Right cardiac atrium (tissue), 5 donors: ENCODE measurements around the gene CEACAM16. TPM values are rescaled to one million over a fixed set of nuclear protein-coding genes. Genes with fewer than 3 reads are reported as not detected.
A peak's percentile ranks its signal among the peaks of the same experiment; 100 is the strongest.
"Not testable (repeated sequence)": the region's sequence is repeated elsewhere in the genome, so short reads cannot be mapped to it uniquely, and the experiment has no call there.

Source experiments
- ATAC-seq, 2 donors: fragments of 200-7000 bp; cut with Tn5 transposase; one replicate each; pipeline versions ENCODE4 v1.8.0 to v1.9.1; 2020; ENCODE audit warnings: moderate library complexity in 2 of 2, mild to moderate bottlenecking in 1 of 2
- DNase-seq, 3 donors: peaks; one replicate each; pipeline ENCODE4 v3.0.0-alpha.2; 2020
- H3K27ac ChIP-seq: one replicate; pipeline ENCODE4 v1.5.1; 2013; ENCODE audit warnings: mild to moderate bottlenecking, low read length, control low read depth, moderate library complexity
- H3K27me3 ChIP-seq: one replicate; pipeline ENCODE4 v1.6.1; 2013; ENCODE audit not compliant: control insufficient read depth, insufficient read depth
- H3K4me1 ChIP-seq: one replicate; pipeline ENCODE4 v1.6.1; 2013; ENCODE audit warnings: low read length; ENCODE audit not compliant: control insufficient read depth, insufficient read depth
- H3K4me3 ChIP-seq: one replicate; pipeline ENCODE4 v1.5.1; 2013; ENCODE audit warnings: low read length, control low read depth
- H3K9me3 ChIP-seq: one replicate; pipeline ENCODE4 v1.6.1; 2013; ENCODE audit warnings: low read length; ENCODE audit not compliant: control insufficient read depth
- WGBS: extraction: QIAGEN DNeasy Blood & Tissue Kit; methylation state at CpG from one replicate; pipeline ENCODE4 v1.1.7; 2013; 5-methylcytosine and 5-hydroxymethylcytosine counted together
- intact Hi-C, 4 donors: fragments of 100-400 bp; cut with DNase I; formaldehyde crosslinking; loops; one replicate each; pipeline versions ENCODE4 v1.11.0 to v1.14.0; 2022 to 2023
- polyA plus RNA-seq: library from polyadenylated mRNA; stranded (reverse); fragments of 200-250 nt; gene quantifications from one replicate; pipeline ENCODE4 v1.2.3, GENCODE V29; 2013
- total RNA-seq, 4 donors: library from RNA; stranded (reverse); fragmentation: NEBNext Ultra II Directional; extraction: Animal tissue kit (Norgen Biotek cat#: 25700); gene quantifications; one replicate each; pipeline ENCODE4 v1.2.1, GENCODE V29; 2021
- donor health status: healthy with polysubstance abuse.
- donor health status: DM: no; HTN: yes; CAD: no.
- donor health status: DM: no; HTN: no; CAD: no.
- donor health status: DM: no; HTN: yes; CAD: no; lungs with severe emphysema.
- donor health status: DM: yes; HTN: yes; CAD: no.

CEACAM16 gene
- total and polyA plus RNA-seq, 5 donors, result not detected

DNA sequence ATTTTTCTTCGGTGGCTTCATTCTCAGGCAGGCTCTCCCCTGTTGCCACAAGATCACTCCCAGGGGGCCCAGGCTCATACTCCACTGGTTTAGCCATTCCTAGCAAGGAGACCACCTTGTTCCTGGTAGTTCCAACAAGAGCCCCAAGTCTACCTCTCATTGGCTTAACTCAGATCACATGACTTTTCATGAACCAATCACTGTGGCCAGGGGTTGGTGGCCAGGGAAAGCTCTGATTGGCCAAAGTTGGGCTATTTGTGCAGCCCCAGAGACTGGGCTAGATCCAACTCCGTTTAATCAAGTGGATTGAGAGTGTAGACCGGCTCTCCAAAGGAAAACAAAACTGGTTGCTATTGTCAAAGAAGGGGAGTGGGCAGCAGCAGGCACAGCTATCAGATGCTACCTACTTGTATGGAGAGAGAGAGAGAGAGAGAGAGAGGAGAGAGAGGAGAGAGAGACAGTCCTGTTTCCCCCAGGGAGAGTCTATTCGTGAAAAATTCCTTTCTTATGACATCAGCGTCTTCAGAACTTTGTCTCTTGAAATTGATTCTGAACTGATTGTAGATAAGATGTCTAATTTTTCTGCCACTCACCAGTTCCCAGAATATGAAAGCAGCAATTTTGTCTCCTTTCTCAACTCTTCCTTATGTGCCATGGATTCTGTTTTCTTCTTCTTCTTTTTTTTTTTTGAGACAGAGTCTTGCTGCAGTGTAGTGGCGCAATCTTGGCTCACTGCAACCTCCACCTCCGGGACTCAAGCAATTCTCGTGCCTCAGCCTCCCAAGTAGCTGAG, 21.7 kb upstream of the CEACAM16 start:
- no peaks in the 10 kb centered on the region for H3K4me1 ChIP-seq
- H3K9me3 ChIP-seq, result no peaks in the 10 kb centered on the region
- intact Hi-C loops, result no loop called here
- no peaks in the 10 kb centered on the region for H3K27me3 ChIP-seq
- H3K27ac ChIP-seq, result no peak overlapping the region
- ATAC-seq, result no peak
- 50% methylated on average over 8 of the region's 8 CpGs for WGBS
- no peak overlapping the region for H3K4me3 ChIP-seq
- no peak for DNase-seq

DNA sequence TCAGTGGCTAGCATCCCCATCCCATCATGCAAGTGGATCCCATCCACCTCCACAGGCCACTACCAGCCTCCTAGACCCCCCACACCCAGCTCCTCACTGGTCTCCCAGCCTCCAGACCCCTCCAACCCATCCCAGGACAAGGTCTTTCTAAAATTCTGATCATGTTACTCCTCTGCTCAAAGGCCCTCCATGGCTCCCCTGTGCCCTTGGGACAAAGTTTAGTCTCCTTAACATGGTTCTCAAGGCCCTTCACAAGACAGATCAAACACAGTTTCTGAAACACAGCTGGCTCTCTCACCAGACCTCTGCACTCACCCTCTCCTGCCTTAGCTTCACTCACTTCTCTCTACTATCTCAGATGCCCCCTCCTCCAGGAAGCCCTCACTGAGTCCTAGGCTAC, 18.4 kb upstream of the CEACAM16 start:
- ATAC-seq, result no peak
- intact Hi-C loops, result no loop called here
- DNase-seq, result no peak

DNA sequence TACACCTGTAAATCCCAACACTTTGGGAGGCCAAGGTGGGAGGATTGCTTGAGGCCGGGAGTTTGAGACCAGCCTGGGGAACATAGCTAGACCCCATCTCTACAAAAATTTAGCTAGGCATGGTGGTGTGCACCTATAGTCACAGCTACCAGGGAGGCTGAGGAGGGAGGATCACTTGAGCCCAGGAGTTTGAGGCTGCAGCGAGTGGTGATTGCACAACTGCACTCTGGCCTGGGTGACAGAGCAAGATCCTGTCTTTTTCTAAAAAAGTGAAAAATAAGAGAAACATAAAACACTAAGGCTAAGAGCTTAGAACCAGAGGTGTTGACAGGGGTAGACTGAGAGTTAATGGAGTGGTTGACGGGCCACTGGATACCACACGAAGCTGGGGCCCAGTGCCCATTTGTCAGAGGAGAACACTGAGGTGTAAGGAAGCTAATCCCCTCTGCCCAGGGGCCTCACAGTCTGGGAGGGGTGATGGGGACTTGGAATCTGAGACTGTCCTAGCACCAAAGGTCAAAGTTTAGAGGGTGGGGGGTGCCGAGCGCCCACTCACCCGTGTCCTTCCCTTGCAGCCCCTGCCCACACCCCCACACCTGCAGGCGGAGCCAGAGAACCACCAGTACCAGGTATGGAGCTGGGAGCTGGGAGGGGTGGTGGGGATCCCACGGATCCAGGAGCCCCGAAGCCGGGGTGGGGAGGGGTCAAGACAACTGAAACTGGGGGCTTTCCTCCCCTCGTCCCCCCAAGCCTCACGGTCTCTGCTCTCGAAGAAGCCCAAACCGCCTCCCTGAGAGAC, 16.8 kb upstream of the CEACAM16 start:
- WGBS, result 84% methylated on average over 15 of the region's 15 CpGs
- H3K9me3 ChIP-seq, result no peaks in the 10 kb centered on the region
- intact Hi-C loops, result no loop called here
- H3K27ac ChIP-seq, result no peak overlapping the region
- no peak overlapping the region for H3K4me3 ChIP-seq
- DNase-seq, result no peak
- no peaks in the 10 kb centered on the region for H3K27me3 ChIP-seq
- H3K4me1 ChIP-seq, result no peaks in the 10 kb centered on the region
- ATAC-seq, result no peak

More for the DNA sequence above, 18.4 kb upstream of the CEACAM16 start:
- no peak overlapping the region for H3K27ac ChIP-seq
- no peak overlapping the region for H3K4me3 ChIP-seq
- no peaks in the 10 kb centered on the region for H3K9me3 ChIP-seq
- no peaks in the 10 kb centered on the region for H3K4me1 ChIP-seq
- H3K27me3 ChIP-seq, result no peaks in the 10 kb centered on the region

DNA sequence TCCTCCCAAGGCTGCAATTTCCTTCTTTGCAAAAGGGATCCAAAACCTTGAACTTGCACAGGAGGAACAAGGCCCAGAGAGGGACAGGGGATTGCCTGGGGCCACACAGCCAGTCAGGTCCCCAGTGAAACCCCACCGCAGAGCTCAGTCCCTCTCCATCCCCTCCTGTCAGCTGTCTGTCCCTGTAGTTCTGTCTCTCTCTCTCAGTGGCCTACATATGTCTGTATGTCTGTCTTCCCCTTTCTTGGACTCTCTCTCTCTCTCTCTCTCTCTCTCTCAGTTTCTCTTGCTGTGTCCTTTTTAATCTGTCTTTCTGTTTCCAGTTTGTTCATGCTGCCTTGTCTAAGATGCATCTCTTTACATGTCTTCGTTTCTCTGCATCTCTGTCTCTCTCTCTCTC, 16.1 kb upstream of the CEACAM16 start:
- intact Hi-C loops, result no loop called here
- Histone ChIP-seq H3K27me3 (no peaks in the 10 kb centered on the region), H3K9me3 (no peaks in the 10 kb centered on the region), H3K27ac (no peak overlapping the region), H3K4me1 (no peaks in the 10 kb centered on the region), H3K4me3 (no peak overlapping the region)
- DNase-seq (no peak), ATAC-seq (no peak)
- WGBS, result 91% methylated on average over 2 of the region's 2 CpGs

DNA sequence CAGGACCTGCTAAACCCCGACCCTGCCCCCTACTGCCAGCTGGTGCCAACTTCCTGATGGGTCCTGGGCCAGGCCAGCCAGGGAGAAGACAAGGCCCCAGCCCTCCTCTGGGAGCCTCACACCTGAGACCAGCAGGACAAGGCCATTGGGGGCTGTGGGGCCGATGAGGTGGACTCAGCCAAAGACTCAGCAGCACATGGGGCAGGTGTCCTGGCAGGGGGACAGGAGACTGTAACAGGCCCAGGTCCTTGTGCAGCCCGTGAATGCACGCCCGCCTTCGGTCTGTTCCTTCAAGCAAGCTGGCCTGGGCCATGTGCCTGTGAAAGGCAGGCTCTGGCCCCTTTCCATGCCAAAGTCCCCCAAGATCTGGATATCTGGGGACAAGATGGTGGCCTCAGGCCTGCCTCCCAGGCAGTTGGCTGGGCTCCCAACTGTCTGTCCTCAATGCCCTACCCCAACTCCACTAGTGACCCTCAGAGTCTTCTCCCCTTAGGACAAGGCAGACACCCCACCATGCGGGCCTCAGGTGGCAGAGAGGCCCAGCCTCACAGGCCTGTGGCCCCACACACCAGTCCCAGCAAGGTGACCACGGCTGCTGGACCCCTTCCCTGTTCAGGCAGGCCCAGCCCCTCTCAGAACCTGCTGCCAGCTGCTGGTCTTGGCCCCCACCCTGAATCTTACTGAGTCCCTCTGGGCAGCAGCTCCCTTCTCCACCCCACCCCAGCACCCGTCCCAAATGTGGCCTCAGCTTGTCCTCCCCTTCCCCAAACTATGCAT, 15.3 kb upstream of the CEACAM16 start:
- H3K9me3 ChIP-seq, result no peaks in the 10 kb centered on the region
- no peaks in the 10 kb centered on the region for H3K27me3 ChIP-seq
- ATAC-seq (no peak), DNase-seq (no peak)
- no peaks in the 10 kb centered on the region for H3K4me1 ChIP-seq
- intact Hi-C loops, result no loop called here
- H3K4me3 ChIP-seq, result no peak overlapping the region
- WGBS, result 73% methylated on average over 9 of the region's 9 CpGs
- H3K27ac ChIP-seq, result no peak overlapping the region

DNA sequence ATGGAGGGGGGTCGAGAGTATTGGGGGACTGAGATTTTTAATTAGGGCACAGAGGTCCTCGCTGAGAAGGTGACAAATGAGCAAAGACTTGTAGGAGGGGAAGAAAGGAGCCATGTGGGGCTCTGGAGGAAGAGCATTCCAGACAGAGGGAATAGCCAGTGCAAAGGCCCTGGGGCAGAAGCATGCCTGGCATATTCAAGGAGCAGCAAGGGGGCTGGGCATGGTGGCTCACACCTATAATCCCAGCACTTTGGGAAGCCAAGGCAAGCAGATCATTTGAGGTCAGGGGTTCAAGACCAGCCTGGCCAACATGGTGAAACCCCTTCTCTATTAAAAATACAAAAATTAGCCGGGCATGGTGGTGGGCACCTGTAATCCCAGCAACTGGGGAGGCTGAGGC, 14.6 kb upstream of the CEACAM16 start:
- WGBS, result 89% methylated on average over 3 of the region's 3 CpGs
- H3K27ac ChIP-seq, result peak overlapping the region; percentile 26
- H3K9me3 ChIP-seq, H3K4me3 ChIP-seq, H3K27me3 ChIP-seq, ATAC-seq, intact Hi-C loops, DNase-seq, H3K4me1 ChIP-seq: not testable (repeated sequence)

DNA sequence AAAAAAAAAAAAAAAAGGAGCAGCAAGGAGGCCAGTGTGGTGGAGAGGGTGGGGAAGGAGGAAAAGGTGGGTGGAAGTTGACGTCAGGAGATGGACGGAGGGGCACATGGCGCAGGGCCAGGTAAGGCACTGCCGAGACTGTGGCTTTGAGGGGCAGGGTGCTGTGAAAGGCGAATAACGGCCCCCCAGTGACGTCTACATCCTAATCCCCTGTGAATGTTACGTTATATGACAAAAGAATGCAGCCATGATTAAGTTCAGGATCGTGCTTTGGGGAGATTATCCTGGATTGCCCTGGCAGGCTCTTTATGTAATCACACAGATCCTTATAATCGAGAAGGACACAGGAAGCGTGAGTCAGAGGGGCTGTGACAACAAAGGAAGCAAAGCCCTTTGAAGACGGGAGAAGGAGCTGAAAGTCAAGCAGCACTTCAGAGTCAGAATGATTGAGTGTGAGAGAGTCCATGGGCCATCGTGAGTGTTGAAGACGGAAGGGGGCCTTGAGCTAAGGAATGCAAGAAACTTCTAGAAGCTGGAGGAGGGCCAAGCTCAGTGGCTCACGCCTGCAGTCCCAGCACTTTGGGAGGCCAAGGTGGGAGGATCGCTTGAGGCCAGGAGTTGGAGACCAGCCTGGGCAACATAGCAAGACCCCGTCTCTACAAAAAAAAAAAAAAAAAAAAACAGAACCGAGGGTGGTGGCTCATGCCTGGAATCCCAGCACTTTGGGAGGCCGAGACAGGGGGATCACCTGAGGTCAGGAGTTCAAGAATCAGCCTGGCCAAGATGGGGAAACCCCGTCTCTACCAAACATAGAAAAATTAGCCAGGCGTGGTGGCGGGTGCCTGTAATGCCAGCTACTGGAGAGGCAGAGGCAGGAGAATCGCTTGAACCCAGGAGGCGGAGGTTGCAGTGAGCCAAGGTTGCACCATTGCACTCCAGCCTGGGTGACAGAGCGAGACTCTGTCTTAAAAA, 13.8 kb upstream of the CEACAM16 start:
- ATAC-seq (peak; percentile 61 to 86), DNase-seq (peak; percentile 69 to 77 (median 72))
- H3K9me3 ChIP-seq, result no peaks in the 10 kb centered on the region
- H3K4me1 ChIP-seq, result no peaks in the 10 kb centered on the region
- intact Hi-C loops, result no loop called here
- H3K27ac ChIP-seq, result peak overlapping the region; percentile 75
- WGBS, result 38% methylated on average over 25 of the region's 25 CpGs
- H3K27me3 ChIP-seq, result no peaks in the 10 kb centered on the region
- H3K4me3 ChIP-seq, result no peak overlapping the region

DNA sequence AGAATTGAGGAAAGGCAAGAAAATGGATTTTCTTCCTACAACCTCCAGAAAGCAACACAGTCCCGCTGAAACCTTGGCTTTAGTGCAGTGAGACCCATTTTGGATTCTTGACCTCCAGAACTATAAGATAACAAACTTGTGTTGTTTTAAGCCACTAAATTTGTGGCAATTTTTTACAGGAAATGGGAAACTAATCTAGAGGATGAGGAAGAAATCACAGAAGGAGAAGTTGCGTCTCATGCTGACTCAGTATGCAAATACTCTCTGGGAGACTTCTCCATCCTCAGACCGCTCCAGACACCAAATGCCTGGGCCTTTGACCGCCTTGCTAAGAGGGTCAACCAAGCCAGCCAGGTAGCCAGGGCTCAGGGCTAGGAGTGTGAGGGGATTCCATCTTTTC, 13.1 kb upstream of the CEACAM16 start:
- WGBS, result 55% methylated on average over 4 of the region's 4 CpGs

DNA sequence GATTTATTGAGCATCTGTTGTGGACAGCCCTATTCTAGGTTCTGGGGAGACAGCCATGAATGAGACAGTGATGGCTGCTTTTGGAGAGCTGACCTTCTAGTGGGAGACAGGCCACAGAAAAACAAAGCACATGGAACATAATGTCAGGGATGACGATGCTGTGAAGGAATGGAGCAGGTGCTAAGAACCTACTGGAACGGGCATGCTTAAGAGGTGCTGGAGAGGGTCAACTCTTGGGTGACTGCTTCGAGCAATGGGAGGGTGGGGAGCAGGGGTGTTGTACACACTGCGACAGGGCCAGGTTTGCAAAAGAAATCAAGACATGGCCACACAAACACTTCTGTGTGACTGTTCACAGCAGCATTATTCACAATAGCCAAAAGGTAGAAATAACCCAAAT, 12.1 kb upstream of the CEACAM16 start:
- intact Hi-C loops, result no loop called here
- H3K4me3 ChIP-seq, result no peak overlapping the region
- H3K27me3 ChIP-seq, result no peaks in the 10 kb centered on the region
- no peak for ATAC-seq
- no peak overlapping the region for H3K27ac ChIP-seq
- DNase-seq, result no peak
- no peaks in the 10 kb centered on the region for H3K9me3 ChIP-seq
- WGBS, result 78% methylated on average over 4 of the region's 4 CpGs
- H3K4me1 ChIP-seq, result no peaks in the 10 kb centered on the region

More for the DNA sequence above, 13.1 kb upstream of the CEACAM16 start:
- Histone ChIP-seq H3K4me1 (no peaks in the 10 kb centered on the region), H3K27me3 (no peaks in the 10 kb centered on the region), H3K4me3 (no peak overlapping the region), H3K9me3 (no peaks in the 10 kb centered on the region), H3K27ac (no peak overlapping the region)
- intact Hi-C loops, result no loop called here
- peak in 1 of 3 donors; percentile 51 for DNase-seq
- ATAC-seq, result peak in 1 of 2 donors; percentile 58

DNA sequence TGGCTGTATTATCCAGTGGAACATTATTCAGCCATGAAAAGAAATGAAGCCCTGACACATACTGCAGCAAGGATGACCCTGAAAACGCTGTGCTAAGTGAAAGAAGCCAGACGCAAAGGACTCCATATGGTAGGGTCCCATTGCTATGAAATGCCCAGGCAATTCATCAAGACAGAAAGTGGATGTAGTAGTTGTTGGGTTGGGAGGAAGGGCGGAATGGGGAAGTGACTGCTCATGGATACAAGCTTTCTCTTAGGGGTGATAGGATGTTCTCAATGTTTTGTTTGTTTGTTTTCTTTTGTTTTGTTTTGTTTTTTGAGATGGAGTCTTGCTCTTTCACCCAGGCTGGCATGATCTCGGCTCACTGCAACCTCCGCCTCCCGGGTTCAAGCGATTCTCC, 11.1 kb upstream of the CEACAM16 start:
- Histone ChIP-seq H3K27me3 (no peaks in the 10 kb centered on the region), H3K4me1 (peaks cover 2% of the 10 kb centered on the region), H3K4me3 (no peak overlapping the region), H3K27ac (no peak overlapping the region), H3K9me3 (no peaks in the 10 kb centered on the region)
- 86% methylated on average over 7 of the region's 7 CpGs for WGBS
- DNase-seq (no peak), ATAC-seq (no peak)
- intact Hi-C loops, result loop anchor here in 1 of 4 donors (2.0 kb wide), 1 partner anchor 83 kb away; no protein-coding TSS in a partner anchor
